GM12878 (cell line): ENCODE results near the gene CAMTA1. TPM values are rescaled to one million over a fixed set of nuclear protein-coding genes. Genes with fewer than 3 reads are reported as not detected.

Experiments used
- ATAC-seq: fragments of 200-7000 bp; cut with Tn5 transposase; 3 replicates; pipeline ENCODE4 v1.9.1; 2020; ENCODE audit warnings: mild to moderate bottlenecking, moderate library complexity
- BruUV-seq: library from RNA; stranded (reverse); fragments of 400-500 nt; replicated peaks from 2 replicates; lab custom pipeline; 2021; lab: Mats Ljungman, UMichigan
- CTCF ChIA-PET: fragments of 300-600 bp; sonication (Branson Sonifier 250); formaldehyde crosslinking; extraction: SDS; loops from one replicate; lab custom pipeline; 2021; ENCODE audit warnings: inconsistent platforms; lab: Yijun Ruan, JAX
- POLR2A ChIA-PET: fragments of 350-600 bp; formaldehyde crosslinking; extraction: SDS; loops from one replicate; lab custom pipeline; 2021; ENCODE audit warnings: inconsistent platforms; lab: Charles Lee
- RAD21 ChIA-PET: fragments of 300-600 bp; sonication (Branson Sonifier 250); formaldehyde crosslinking; loops from one replicate; lab custom pipeline; 2023; ENCODE audit warnings: antibody characterized with exemption; ENCODE audit not compliant: unreplicated experiment; lab: Charles Lee
- SMC1A ChIA-PET: fragments of 300-600 bp; sonication (Branson Sonifier 250); formaldehyde crosslinking; loops from one replicate; lab custom pipeline; 2023; ENCODE audit not compliant: unreplicated experiment, uncharacterized antibody; lab: Charles Lee
- DNase-seq: peaks from one replicate; pipeline ENCODE4 v3.0.0-alpha.2; 2011; ENCODE audit warnings: low read depth, low spot score
- FAIRE-seq: peaks from 3 replicates; lab custom pipeline; 2011; peaks lifted over from hg19 to GRCh38; lab: Jason Lieb, UNC
- H2AFZ ChIP-seq: 2 replicates; pipeline ENCODE4 v1.6.0; 2011; ENCODE audit warnings: low read depth, low read length, control low read depth; ENCODE audit not compliant: control insufficient read depth
- H3K27ac ChIP-seq: 2 replicates; pipeline ENCODE4 v1.5.1; 2011; ENCODE audit warnings: control low read depth; ENCODE audit not compliant: control insufficient read depth, insufficient read depth
- H3K27me3 ChIP-seq, 2 experiments: replicated peaks in 1 of 2; 2 replicates each; pipeline versions ENCODE4 v1.6.0 to v1.6.1; 2011; ENCODE audit warnings: low read length in 1 of 2; ENCODE audit not compliant: control insufficient read depth in 2 of 2, insufficient read depth in 2 of 2
- H3K36me3 ChIP-seq, 2 experiments: 2 replicates each; pipeline ENCODE4 v1.5.1; 2011; ENCODE audit warnings: low read length in 1 of 2; ENCODE audit not compliant: control insufficient read depth in 2 of 2, insufficient read depth in 2 of 2
- H3K4me1 ChIP-seq: 2 replicates; pipeline ENCODE4 v1.6.1; 2011; ENCODE audit warnings: mild to moderate bottlenecking, low read length, moderate library complexity, mixed read lengths; ENCODE audit not compliant: control insufficient read depth, insufficient read depth
- H3K4me2 ChIP-seq: 2 replicates; pipeline ENCODE4 v1.6.0; 2011; ENCODE audit warnings: control low read depth; ENCODE audit not compliant: control insufficient read depth, insufficient read depth
- H3K4me3 ChIP-seq: fragments of 200-600 bp; sonication (generic); 2 replicates; pipeline ENCODE4 v1.5.1; 2016
- H3K79me2 ChIP-seq: 2 replicates; pipeline ENCODE4 v1.6.0; 2011; ENCODE audit warnings: low read length; ENCODE audit not compliant: control insufficient read depth, insufficient read depth
- H3K9ac ChIP-seq: 2 replicates; pipeline ENCODE4 v1.8.0; 2011; ENCODE audit warnings: low read length, control low read depth, mixed read lengths; ENCODE audit not compliant: control insufficient read depth, insufficient read depth
- H3K9me3 ChIP-seq: replicated peaks from 3 replicates; pipeline ENCODE4 v1.5.1; 2011; ENCODE audit warnings: mild to moderate bottlenecking, low read length; ENCODE audit not compliant: control insufficient read depth, insufficient read depth
- H4K20me1 ChIP-seq: 2 replicates; pipeline ENCODE4 v1.6.0; 2011; ENCODE audit not compliant: control insufficient read depth, insufficient read depth
- IRF3 ChIP-seq: fragments of 450-650 bp; IDR thresholded peaks from 2 replicates; pipeline ENCODE4 v1.6.1; 2014; ENCODE audit warnings: mild to moderate bottlenecking
- MLLT1 ChIP-seq: fragments of 450-650 bp; IDR thresholded peaks from 2 replicates; pipeline ENCODE4 v1.6.1; 2016; ENCODE audit warnings: mild to moderate bottlenecking
- MTA2 ChIP-seq: fragments of 450-650 bp; IDR thresholded peaks from 2 replicates; pipeline ENCODE4 v1.6.1; 2016; ENCODE audit warnings: low read depth, mild to moderate bottlenecking, moderate library complexity
- MTA3 ChIP-seq: IDR thresholded peaks from 2 replicates; pipeline ENCODE4 v1.6.1; 2012; ENCODE audit warnings: low read length, inconsistent platforms, borderline replicate concordance
- PBX3 ChIP-seq: IDR thresholded peaks from 2 replicates; pipeline ENCODE4 v1.6.1; 2011; ENCODE audit warnings: mild to moderate bottlenecking, low read depth, low read length, moderate library complexity; ENCODE audit not compliant: insufficient replicate concordance
- SIX5 ChIP-seq: IDR thresholded peaks from 2 replicates; pipeline ENCODE4 v1.6.1; 2011; ENCODE audit warnings: mild to moderate bottlenecking, low read depth, low read length, moderate library complexity; ENCODE audit not compliant: severe bottlenecking
- SRF ChIP-seq, 2 experiments: IDR thresholded peaks; 2 replicates each; pipeline ENCODE4 v1.6.1; 2011; ENCODE audit warnings: low read depth in 2 of 2, low read length in 2 of 2, mild to moderate bottlenecking in 1 of 2, moderate library complexity in 1 of 2
- SUPT20H ChIP-seq: IDR thresholded peaks from 2 replicates; pipeline ENCODE4 v1.6.1; 2011; ENCODE audit warnings: low read depth, mild to moderate bottlenecking, low read length, moderate library complexity, borderline replicate concordance; ENCODE audit not compliant: control insufficient read depth
- ZNF207 ChIP-seq: fragments of 450-650 bp; IDR thresholded peaks from 2 replicates; pipeline ENCODE4 v1.6.1; 2014; ENCODE audit warnings: antibody characterized with exemption, mild to moderate bottlenecking, borderline replicate concordance
- WGBS: methylation state at CpG from one replicate; pipeline ENCODE4 v1.1.6; 2016; ENCODE audit warnings: low lambda C conversion rate; ENCODE audit not compliant: insufficient replicate concordance, insufficient coverage; ENCODE audit errors: missing lambda C conversion rate; 5-methylcytosine and 5-hydroxymethylcytosine counted together
- in situ Hi-C: fragments of 300-500 bp; cut with MboI; formaldehyde crosslinking; loops from 9 replicates; pipeline ENCODE4 v1.14.3; 2018; ENCODE audit warnings: mixed read lengths
- intact Hi-C: fragments of 100-400 bp; cut with micrococcal nuclease; formaldehyde crosslinking; loops from one replicate; pipeline ENCODE4 v1.14.2; 2022; ENCODE audit not compliant: unreplicated experiment
- polyA plus RNA-seq, 11 experiments: library from polyadenylated mRNA; depleted of rRNA in 4 of 11; unstranded in 6 of 11; stranded (reverse) in 5 of 11; fragments of >200 nt; fragmentation: Nextera tagmentation in 4 of 11; fragmentation: Illumina TruSeq in 1 of 11; extraction: Ambion mirVana in 4 of 11; extraction: Trizol in 1 of 11; gene quantifications; 1 replicate in 1 of 11; 2 replicates in 10 of 11; pipeline versions ENCODE4 v1.2.1 to v1.2.3, GENCODE V29; 2011 to 2016; ENCODE audit warnings: inconsistent platforms in 2 of 11, missing spikeins in 2 of 11, low read depth in 1 of 11
- total RNA-seq, 4 experiments: library from RNA; depleted of rRNA in 3 of 4; stranded (reverse); fragments of >200 nt in 3 of 4; fragmentation: Illumina TruSeq in 1 of 4; extraction: Trizol in 1 of 4; gene quantifications; 2 replicates each; pipeline versions ENCODE4 v1.2.1 to v1.2.3, GENCODE V29; 2013 to 2021

Gene CAMTA1
- total and polyA plus RNA-seq, 10 of the 15 experiments (the other 5 are each of a cell fraction or from before 2014, with no cell fraction given), result 37.7 to 148 (median 76.4) TPM

GRCh38 chr1:6918186-6918924, 133.1 kb downstream of the CAMTA1 start:
- DNase-seq, result no peak
- H3K27ac ChIP-seq, result no peak overlapping the region
- H3K9ac ChIP-seq, result no peak overlapping the region
- in situ Hi-C loops (no loop called here), intact Hi-C loops (no loop called here)
- H3K9me3 ChIP-seq, result no peaks in the 10 kb centered on the region; the same call in 2 of the 3 replicates
- ATAC-seq, result no peak
- H4K20me1 ChIP-seq, result no peaks in the 10 kb centered on the region
- H2AFZ ChIP-seq, result no peak overlapping the region; the same call in 1 of the 2 replicates
- ChIA-PET POLR2A (no interaction called here), RAD21 (no interaction called here), CTCF (no interaction called here), SMC1A (no interaction called here)
- H3K27me3 ChIP-seq, result no peaks in the 10 kb centered on the region
- no peak for FAIRE-seq
- no peaks in the 10 kb centered on the region for H3K36me3 ChIP-seq
- TF ChIP-seq PBX3 (no peak), SUPT20H (no peak), ZNF207 (no peak), MTA3 (no peak), MLLT1 (no peak), SIX5 (no peak), MTA2 (no peak), SRF (IDR thresholded peaks at IDR 0.05; ENCODE audit: low read depth in 2 of 2, low read length in 2 of 2) (no peak), IRF3 (no peak)
- H3K79me2 ChIP-seq, result no peaks in the 10 kb centered on the region
- no peaks in the 10 kb centered on the region for H3K4me1 ChIP-seq
- no peak overlapping the region for H3K4me2 ChIP-seq
- WGBS, result 34% methylated on average over 13 of the region's 13 CpGs
- BruUV-seq, result no TSS peak
- no peak overlapping the region for H3K4me3 ChIP-seq
